Anterior cingulate cortex (tissue), 58 donors: ENCODE results near the gene AFG3L2.
"Not testable (repeated sequence)": the region's sequence is repeated elsewhere in the genome, so short reads cannot be mapped to it uniquely, and the experiment has no call there.

ENCODE experiments used
- DNase-seq, 58 donors: peaks; one replicate each; lab custom pipeline; 2025; lab: John Stamatoyannopoulos, UW

The AFG3L2 gene

GRCh38 chr18:12398625-12399024 lies 21.6 kb upstream of the AFG3L2 start:
- DNase-seq: no peak

GRCh38 chr18:12397793-12398192 lies 20.8 kb upstream of the AFG3L2 start:
- no peak for DNase-seq

DNA sequence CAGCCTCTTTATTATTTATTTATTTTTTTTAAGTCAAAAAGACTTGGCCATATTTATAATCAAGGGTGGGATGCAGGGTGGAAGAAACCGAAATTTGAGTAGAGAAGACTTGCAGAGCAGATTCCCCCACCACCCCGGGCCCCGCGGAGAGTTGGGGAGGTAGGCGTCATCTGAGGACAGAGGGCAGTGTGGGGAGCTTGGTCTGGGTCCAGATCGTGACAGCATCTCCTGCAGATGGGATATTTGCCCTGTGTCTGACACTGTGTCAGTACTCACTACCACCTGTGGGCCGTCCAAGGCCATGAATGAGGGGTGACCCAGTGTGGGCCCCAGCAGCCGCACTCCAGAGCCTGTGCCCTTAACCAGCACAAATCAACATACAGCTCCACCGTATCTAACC lies 20.2 kb upstream of the AFG3L2 start:
- no peak for DNase-seq

GRCh38 chr18:12394428-12394827 lies 17.4 kb upstream of the AFG3L2 start:
- no peak for DNase-seq

DNA sequence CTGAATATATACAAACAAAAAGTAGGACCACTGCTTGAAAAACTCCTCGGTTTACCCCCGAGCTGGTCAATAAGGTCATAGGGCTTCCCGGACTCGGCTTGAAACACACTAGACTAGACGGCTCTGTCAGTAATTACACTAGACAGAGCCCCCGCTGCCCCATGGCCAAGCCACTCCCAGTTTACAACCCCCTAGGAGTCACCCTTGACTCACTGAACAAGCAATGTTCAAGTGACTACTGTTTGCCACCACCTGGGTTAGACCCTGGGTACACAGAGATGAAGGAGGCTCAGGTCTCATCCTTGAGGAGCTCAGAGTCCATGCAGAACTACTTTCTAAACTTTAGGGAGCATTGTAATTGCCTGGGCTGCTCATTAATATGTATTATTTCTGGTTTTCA lies 17.0 kb upstream of the AFG3L2 start:
- DNase-seq: no peak

- DNase-seq: no peak
These were observed 16.5 kb upstream of the AFG3L2 start for GRCh38 chr18:12393510-12393909.

DNA sequence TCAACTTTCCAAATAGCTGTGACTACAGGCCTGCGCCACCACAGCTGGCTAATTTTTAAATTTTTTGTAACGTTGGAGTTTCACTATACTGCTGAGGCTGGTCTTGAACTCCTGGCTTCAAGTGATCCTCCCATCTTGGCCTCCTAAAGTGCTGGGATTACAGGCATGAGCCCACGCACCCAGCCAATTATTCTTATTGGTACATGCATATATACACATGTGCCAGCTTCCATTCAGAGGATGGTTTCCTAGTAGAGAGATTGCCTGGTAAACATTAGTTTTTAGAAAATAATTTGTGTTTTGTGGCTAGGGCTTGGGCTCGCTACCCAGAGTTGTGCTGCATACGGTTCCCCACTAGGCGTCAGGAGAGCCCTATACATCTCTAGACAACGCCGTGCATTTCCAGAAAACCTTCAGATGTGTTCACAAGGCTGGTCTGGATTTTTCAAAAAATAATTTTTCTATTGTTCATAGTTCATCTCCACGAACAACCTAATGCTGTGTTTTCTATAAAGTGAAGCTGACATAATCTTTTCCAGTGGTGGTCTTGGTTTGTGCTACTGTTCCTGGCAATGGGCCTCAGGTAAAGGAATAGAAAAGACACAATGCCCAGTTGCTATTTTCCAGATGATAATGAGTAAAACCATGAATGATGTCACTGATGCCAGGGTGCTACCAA lies 14.6 kb upstream of the AFG3L2 start:
- peak in 48 of 58 donors; percentile 4 to 68 (median 37) for DNase-seq

DNA sequence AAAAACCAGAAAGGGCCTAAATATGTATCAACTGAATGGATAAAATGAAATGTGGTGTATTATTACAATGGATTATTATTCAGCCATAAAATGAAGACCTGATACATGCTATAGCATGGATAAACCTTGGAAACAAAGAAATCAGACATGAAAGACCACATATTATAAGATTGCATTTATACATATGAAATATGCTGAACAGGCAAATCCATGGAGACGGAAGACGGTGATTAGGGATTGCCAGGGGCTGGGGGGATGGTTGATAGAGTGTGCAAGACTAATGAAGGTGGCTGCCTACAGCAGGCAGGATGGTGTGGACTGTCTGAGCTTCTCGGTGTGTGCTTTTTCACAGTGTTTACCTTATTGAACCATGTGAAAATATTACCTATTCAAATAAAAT lies 11.4 kb upstream of the AFG3L2 start:
- no peak for DNase-seq

DNA sequence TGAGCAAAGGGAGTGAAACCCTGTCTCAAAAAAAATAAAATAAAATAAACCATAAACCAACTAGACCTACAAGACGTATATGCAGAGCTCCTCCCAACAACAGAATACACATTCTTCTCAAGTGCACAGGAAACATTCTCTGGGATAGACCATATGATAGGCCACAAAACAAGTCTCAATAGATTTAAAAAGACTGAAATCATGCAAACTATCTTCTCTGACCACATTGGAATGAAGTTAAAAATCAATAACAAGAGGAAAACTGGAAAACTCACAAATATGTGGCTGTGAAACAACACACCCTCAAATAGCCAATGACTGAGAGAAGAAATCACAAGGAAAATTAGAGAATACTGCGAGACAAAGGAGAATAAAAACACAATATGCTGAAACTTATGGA lies 7.2 kb upstream of the AFG3L2 start:
- DNase-seq: no peak

DNA sequence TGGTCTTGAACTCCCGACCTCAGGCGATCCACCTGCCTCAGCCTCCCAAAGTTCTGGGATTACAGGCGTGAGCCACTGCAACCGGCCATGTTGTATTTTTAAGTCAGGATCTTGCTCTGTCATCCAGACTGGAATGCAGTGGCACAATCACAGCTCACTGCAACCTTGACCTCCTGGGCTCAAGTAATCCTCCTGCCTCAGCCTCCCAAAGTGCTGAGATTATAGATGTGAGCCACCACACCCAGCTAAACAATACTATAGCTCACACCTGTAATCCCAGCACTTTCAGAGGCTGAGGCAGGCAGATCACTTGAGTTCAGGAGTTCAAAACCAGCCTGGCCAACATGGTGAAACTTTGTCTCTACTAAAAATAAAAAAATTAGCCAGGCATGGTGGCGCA lies 6.7 kb upstream of the AFG3L2 start:
- not testable (repeated sequence) for DNase-seq

DNA sequence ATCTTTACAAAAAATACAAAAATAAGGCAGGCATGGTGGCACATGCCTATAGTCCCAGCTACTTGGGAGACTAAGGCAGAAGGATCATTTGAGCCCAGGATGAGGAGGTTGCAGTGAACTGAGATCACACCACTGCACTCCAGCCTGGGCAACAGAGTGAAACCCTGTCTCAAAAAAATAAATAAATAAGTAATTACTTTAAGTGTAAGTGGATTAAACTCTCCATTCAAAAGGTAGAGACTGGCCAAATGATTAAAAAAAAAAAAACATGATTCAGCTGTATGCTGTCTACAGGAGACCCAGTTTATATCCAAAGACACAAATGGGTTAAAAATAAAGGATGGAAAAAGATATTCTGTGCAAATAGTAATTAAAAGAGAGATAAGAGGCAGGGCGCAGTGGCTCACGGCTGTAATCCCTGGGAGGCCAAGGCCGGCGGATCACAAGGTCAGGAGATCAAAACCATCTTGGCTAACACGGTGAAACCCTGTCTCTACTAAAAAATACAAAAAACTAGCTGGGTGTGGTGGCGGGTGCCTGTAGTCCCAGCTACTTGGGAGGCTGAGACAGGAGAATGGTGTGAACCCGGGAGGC lies 5.3 kb upstream of the AFG3L2 start:
- not testable (repeated sequence) for DNase-seq

DNA sequence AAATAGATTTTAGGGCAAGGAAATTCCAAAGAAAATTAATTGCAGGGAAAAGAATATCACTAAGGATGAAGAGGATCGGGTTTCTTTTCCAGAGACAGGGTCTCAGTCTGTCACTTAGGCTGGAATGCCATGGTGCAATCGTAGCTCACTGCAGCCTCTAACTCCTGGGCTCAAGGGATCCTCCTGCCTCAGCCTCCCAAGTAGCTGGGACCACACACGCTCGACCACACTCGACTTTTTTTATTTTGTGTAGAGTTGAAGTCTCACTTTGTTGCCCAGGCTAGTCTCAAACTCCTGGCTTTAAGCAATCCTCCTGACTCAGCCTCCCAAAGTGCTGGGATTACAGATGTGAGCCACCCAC lies 1.2 kb upstream of the AFG3L2 start:
- not testable (repeated sequence) for DNase-seq

DNA sequence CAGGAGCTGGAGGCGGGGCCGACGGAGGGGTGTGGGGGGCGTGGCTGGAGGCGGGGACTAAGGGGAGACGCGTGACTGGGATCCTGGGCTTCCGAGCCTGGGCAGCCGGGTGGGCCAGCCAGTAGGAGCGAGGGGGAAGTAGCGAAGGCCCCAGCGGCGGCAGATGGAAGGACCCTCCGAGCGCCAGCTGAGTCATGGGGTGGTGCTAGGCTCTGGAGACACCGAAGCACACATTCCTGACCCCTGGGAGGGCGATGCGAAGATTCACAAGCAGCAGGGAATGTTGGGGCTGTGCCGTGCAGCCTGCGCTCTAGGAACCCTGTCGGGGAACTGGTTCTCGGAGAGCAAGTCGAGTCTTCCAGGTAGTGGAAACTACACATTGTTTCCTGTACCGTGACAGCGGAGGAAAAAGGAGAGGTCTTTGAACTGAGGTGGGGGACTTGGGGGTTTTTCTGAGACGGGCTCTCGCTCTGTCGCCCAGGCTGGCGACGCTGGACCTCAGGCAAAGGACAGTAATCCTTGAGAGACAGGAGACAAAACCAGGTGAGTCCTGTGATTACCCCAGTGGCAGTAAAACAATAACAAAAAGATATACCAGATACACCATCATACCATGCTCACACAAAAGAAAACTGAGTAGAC lies 650 bp upstream of the AFG3L2 start:
- DNase-seq: no peak

- DNase-seq: peak in 2 of 58 donors; percentile 36 to 47
These were observed 833 bp downstream of the AFG3L2 start for GRCh38 chr18:12376034-12376753.

GRCh38 chr18:12374401-12374800 lies 2.6 kb downstream of the AFG3L2 start:
- DNase-seq: no peak

DNA sequence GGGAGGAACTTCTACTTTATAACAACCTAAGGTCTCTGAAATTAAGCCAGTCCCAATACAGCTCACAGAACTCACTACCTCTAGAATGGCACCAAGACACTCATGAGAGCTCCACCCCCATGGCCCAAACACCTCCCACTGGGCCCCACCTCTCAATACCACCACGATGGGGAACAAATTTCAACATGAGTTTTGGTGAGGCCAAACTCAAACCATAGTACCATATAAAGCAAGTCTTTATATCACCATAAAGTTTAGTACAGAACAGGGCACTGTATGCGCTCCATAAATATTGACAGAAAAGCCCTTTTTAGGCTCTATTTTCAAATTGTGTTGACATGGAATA lies 3.3 kb downstream of the AFG3L2 start:
- no peak for DNase-seq

DNA sequence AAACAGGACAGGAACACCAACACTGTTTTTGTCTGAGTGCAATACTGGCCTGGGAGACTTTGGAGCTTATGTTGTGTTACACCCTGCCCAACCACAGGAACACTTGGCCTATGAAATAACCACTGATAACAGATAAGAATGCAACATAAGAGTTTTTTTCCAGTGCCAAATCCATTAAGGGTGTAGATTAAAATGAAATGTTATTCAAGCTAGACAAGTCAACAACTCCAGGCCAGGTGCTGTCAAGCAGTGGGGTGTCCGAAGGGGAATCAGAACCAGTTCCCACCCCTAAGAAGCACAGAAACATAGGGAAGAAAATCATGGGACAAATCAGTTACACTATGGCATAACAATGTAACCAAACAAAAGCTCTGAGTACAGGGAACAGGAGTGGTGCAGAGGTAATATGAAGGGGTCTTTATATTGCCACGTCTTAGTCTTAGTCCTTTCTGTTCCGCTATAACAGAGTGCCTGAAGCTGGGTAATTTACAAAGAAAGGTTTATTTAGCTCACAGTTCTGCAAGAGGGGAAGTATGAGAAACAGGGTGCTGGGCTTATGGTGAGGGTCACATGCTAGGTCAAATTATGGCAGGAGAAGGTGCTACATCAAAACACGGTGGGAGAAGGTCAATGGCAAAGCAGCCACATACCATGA lies 3.8 kb downstream of the AFG3L2 start:
- DNase-seq: no peak

DNA sequence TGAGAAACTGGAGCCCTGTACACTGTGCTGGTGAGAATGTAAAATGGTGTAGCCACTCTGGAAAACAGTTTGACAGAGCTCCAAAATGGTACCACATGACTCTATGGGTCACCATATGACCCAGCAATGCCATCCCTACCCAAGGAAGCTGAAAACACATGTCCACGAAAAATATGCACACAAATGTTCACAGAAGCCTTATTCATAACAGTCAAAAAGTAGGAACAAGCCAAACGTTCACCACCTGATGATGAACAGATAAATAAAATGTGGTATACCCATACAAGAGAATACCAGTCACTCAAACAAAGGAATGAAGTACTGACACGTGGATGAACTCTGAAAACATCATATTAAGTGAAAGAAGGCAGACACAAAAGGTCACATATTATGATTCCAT lies 4.6 kb downstream of the AFG3L2 start:
- DNase-seq: no peak

- DNase-seq: no peak
These were observed 5.4 kb downstream of the AFG3L2 start for GRCh38 chr18:12371590-12371989.

GRCh38 chr18:12369211-12369610 lies 7.8 kb downstream of the AFG3L2 start:
- no peak for DNase-seq

DNA sequence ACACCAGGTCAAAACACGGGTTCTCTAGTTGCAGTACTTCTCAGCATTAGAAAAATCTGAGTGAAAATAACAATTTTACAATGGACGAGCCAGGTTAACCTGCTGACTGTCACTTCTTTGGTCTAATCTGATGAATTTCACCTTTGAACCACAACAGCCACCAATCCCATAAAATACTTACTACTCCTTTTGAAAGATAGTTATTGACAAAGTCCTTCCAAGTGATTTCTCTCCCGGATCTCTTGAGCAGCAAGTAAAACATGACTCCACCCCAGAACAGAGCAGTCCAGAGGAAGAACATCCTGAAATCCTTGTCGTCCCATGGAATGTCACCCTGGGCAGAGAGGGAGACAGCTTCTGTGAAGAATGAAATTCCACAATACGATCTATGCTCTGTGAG lies 10.2 kb downstream of the AFG3L2 start:
- no peak for DNase-seq
